CD4-positive, alpha-beta T cell (primary cell): ENCODE data around the gene ARHGEF25. TPM values are rescaled to one million over a fixed set of nuclear protein-coding genes. Genes with fewer than 3 reads are reported as not detected.
"Not testable (repeated sequence)": the region's sequence is repeated elsewhere in the genome, so short reads cannot be mapped to it uniquely, and the experiment has no call there.

Experiments
- ATAC-seq: fragments of 200-7000 bp; cut with Tn5 transposase; one replicate; pipeline ENCODE4 v1.10.0; 2022; ENCODE audit warnings: mild to moderate bottlenecking; ENCODE audit not compliant: poor library complexity
- CTCF ChIA-PET: fragments of 350-600 bp; sonication (Branson Sonifier 250); formaldehyde crosslinking; loops from one replicate; lab custom pipeline; 2021; ENCODE audit warnings: antibody characterized with exemption, inconsistent platforms; lab: Charles Lee
- POLR2A ChIA-PET: fragments of 350-600 bp; sonication (Branson Sonifier 250); formaldehyde crosslinking; loops from one replicate; lab custom pipeline; 2021; ENCODE audit warnings: antibody characterized with exemption, inconsistent platforms; lab: Charles Lee
- DNase-seq, 14 experiments: peaks; one replicate each; pipeline ENCODE4 v3.0.0-alpha.2; 2013 to 2020; ENCODE audit warnings: mixed read lengths in 2 of 14
- H3K27ac ChIP-seq, 2 donors: one replicate each; pipeline versions ENCODE4 v1.5.1 to v1.7.0; 2013; ENCODE audit warnings: low read length in 2 of 2, low read depth in 1 of 2, mild to moderate bottlenecking in 1 of 2
- H3K27me3 ChIP-seq, 2 experiments: 1 replicate in 1 of 2; 2 replicates in 1 of 2; pipeline versions ENCODE4 v1.6.1 to v1.7.0; 2013; ENCODE audit warnings: low read length in 2 of 2, control low read depth in 1 of 2, mild to moderate bottlenecking in 1 of 2, moderate library complexity in 1 of 2; ENCODE audit not compliant: insufficient read depth in 2 of 2, control insufficient read depth in 1 of 2
- H3K36me3 ChIP-seq: one replicate; pipeline ENCODE4 v1.6.1; 2013; ENCODE audit warnings: low read length, control low read depth; ENCODE audit not compliant: insufficient read depth
- H3K4me1 ChIP-seq: one replicate; pipeline ENCODE4 v1.6.1; 2013; ENCODE audit warnings: low read length, control low read depth; ENCODE audit not compliant: insufficient read depth
- H3K4me3 ChIP-seq: one replicate; pipeline ENCODE4 v1.5.1; 2013; ENCODE audit warnings: mild to moderate bottlenecking, low read length, moderate library complexity
- H3K9me3 ChIP-seq, 2 experiments: 1 replicate in 1 of 2; 2 replicates in 1 of 2; pipeline versions ENCODE4 v1.6.1 to v1.7.0; 2013; ENCODE audit warnings: low read length in 2 of 2, mild to moderate bottlenecking in 2 of 2, control low read depth in 1 of 2, moderate library complexity in 1 of 2; ENCODE audit not compliant: control insufficient read depth in 1 of 2, insufficient read depth in 1 of 2
- H3K27ac Mint-ChIP-seq: one replicate; pipeline ENCODE4 v1.8.0; 2020; ENCODE audit warnings: mixed read lengths
- H3K27me3 Mint-ChIP-seq: one replicate; pipeline ENCODE4 v1.8.0; 2021; ENCODE audit warnings: mixed read lengths
- H3K36me3 Mint-ChIP-seq: one replicate; pipeline ENCODE4 v1.8.0; 2021; ENCODE audit warnings: low read depth, mixed read lengths
- H3K4me1 Mint-ChIP-seq: one replicate; pipeline ENCODE4 v1.8.0; 2021; ENCODE audit warnings: low read depth, mixed read lengths
- H3K4me3 Mint-ChIP-seq: one replicate; pipeline ENCODE4 v1.8.0; 2020; ENCODE audit warnings: mild to moderate bottlenecking, mixed read lengths
- H3K9me3 Mint-ChIP-seq: one replicate; pipeline ENCODE4 v1.8.0; 2020; ENCODE audit warnings: mixed read lengths
- CTCF ChIP-seq: fragments of 200-600 bp; IDR thresholded peaks from one replicate; pipeline ENCODE4 v1.8.0; 2022; ENCODE audit warnings: antibody characterized with exemption, mild to moderate bottlenecking
- intact Hi-C, 2 experiments: fragments of 100-400 bp; cut with DNase I in 1 of 2; cut with micrococcal nuclease in 1 of 2; formaldehyde crosslinking; loops; one replicate each; pipeline versions ENCODE4 v1.15.1 to v1.9.0; 2023 to 2025; cut with DNase I, micrococcal nuclease
- total RNA-seq, 174 experiments: library from RNA in 2 of 174; stranded (reverse) in 2 of 174; gene quantifications; one replicate each; pipeline ENCODE4 v1.2.3 and lab custom pipeline; 2021 to 2026

Gene ARHGEF25
- total RNA-seq, 2 experiments from 2014 or later, result 0.25 to 0.27 TPM

DNA sequence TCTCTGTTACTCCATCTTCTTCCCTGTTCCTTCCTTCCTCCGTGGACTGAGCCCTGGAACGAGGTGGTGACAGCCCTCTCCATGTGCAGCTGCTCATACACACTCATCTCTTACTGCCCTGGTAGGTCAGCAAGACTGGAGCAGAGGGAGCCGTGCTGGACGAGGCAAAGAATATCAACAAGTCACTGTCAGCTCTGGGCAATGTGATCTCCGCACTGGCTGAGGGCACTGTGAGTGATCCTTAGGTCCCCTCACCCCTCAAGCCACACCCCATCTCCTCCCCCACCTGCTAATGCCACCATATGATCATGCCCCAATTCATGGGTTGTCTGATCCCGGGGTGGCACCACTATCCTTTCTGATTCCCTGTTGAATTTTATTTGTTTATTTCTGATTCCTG, 42.4 kb upstream of the ARHGEF25 start:
- H3K27ac Mint-ChIP-seq, result no peak overlapping the region
- peaks cover 5% of the 10 kb centered on the region for H3K27me3 Mint-ChIP-seq
- no peak overlapping the region for H3K4me3 Mint-ChIP-seq
- H3K4me1 Mint-ChIP-seq, result no peaks in the 10 kb centered on the region
- no peaks in the 10 kb centered on the region for H3K9me3 ChIP-seq
- H3K4me3 ChIP-seq, result no peak overlapping the region
- no peaks in the 10 kb centered on the region for H3K4me1 ChIP-seq
- POLR2A ChIA-PET, result no interaction called here
- no peaks in the 10 kb centered on the region for H3K27me3 ChIP-seq
- intact Hi-C loops, result no loop called here
- no peaks in the 10 kb centered on the region for H3K9me3 Mint-ChIP-seq
- H3K36me3 ChIP-seq, result no peaks in the 10 kb centered on the region
- no peak for TF ChIP-seq CTCF
- H3K27ac ChIP-seq, result no peak overlapping the region
- CTCF ChIA-PET, result no interaction called here
- no peak for ATAC-seq
- peaks cover 4% of the 10 kb centered on the region for H3K36me3 Mint-ChIP-seq
- no peak for DNase-seq

- CTCF ChIA-PET, result no interaction called here
- Histone ChIP-seq H3K36me3 (no peaks in the 10 kb centered on the region), H3K4me3 (no peak overlapping the region), H3K9me3 (no peaks in the 10 kb centered on the region), H3K4me1 (no peaks in the 10 kb centered on the region), H3K27ac (no peak overlapping the region), H3K27me3 (no peaks in the 10 kb centered on the region)
- H3K4me3 Mint-ChIP-seq, result no peak overlapping the region
- H3K27ac Mint-ChIP-seq, result no peak overlapping the region
- DNase-seq, result no peak
- intact Hi-C loops, result no loop called here
- ATAC-seq, result no peak
- no peaks in the 10 kb centered on the region for H3K27me3 Mint-ChIP-seq
- POLR2A ChIA-PET, result no interaction called here
- H3K4me1 Mint-ChIP-seq, result no peaks in the 10 kb centered on the region
- TF ChIP-seq CTCF, result no peak
- peaks cover 4% of the 10 kb centered on the region for H3K36me3 Mint-ChIP-seq
- no peaks in the 10 kb centered on the region for H3K9me3 Mint-ChIP-seq
These were observed 41.4 kb upstream of the ARHGEF25 start for GRCh38 chr12:57569858-57570257.

GRCh38 chr12:57570438-57570837, 40.8 kb upstream of the ARHGEF25 start:
- ATAC-seq, H3K9me3 Mint-ChIP-seq, H3K4me3 Mint-ChIP-seq, H3K9me3 ChIP-seq, H3K4me1 ChIP-seq, POLR2A ChIA-PET, H3K4me3 ChIP-seq, intact Hi-C loops, H3K27me3 Mint-ChIP-seq, H3K27me3 ChIP-seq, H3K36me3 Mint-ChIP-seq, H3K4me1 Mint-ChIP-seq, H3K36me3 ChIP-seq, H3K27ac Mint-ChIP-seq, H3K27ac ChIP-seq, DNase-seq: not testable (repeated sequence)
- CTCF ChIA-PET, result interaction anchor here (0.8 kb wide), 1 partner anchor 13 kb away, joined by 3 read pairs; no protein-coding TSS in a partner anchor
